ENCODE results near the gene LRCH4.

GRCh38 chr7:100540073-100540723, 45.7 kb downstream of the LRCH4 start:
- TF ChIP-seq POLR2AphosphoS5 (IDR thresholded peaks at IDR 0.05) (no peak), CTCF (IDR thresholded peaks at IDR 0.05) (no peak)
